HG02938 (cell line): ENCODE data around the gene LDLR.
A peak's percentile ranks its signal among the peaks of the same experiment; 100 is the strongest.
"Not testable (repeated sequence)": the region's sequence is repeated elsewhere in the genome, so short reads cannot be mapped to it uniquely, and the experiment has no call there.

ENCODE experiments used
- ATAC-seq: cut with Tn5 transposase; IDR thresholded peaks from one replicate; pipeline ENCODE4 v1.9.1; 2021; ENCODE audit warnings: mild to moderate bottlenecking, moderate library complexity; ENCODE audit not compliant: unreplicated experiment

The LDLR gene

DNA sequence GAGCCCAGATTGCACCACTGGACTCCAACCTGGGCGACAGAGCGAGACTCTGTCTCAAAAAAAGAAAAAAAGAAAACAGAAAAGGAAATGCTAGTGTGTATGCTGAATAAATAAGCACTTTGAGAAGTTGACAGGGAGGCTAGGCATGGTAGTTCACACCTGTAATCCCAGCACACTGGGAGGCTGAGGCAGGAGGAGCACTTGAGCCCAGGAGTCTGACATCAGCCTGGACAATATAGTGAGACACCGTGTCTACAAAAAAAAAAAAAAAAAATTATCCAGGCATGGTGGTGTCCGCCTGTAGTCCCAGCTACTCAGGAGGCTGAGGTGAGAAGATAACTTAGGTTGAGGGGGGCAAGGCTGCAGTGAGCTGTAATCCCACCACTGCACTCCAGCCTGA lies 19.1 kb upstream of the LDLR start:
- no peak for ATAC-seq

DNA sequence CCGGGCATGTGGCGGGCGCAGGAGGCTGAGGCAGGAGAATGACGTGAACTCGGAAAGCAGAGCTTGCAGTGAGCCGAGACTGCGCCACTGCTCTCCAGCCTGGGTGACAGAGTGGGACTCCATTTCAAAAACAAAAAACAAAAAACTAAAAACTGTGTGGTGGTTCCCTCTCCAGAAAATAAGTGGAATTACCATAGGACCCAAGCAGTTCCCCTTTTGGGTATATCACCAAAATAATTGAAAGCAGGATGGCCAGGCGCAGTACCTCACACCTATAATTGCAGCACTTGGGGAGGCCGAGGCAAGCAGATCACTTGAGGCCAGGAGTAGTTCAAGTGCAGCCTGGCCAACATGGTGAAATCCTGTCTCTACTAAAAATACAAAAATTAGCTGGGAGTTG lies 15.7 kb upstream of the LDLR start:
- no peak for ATAC-seq

DNA sequence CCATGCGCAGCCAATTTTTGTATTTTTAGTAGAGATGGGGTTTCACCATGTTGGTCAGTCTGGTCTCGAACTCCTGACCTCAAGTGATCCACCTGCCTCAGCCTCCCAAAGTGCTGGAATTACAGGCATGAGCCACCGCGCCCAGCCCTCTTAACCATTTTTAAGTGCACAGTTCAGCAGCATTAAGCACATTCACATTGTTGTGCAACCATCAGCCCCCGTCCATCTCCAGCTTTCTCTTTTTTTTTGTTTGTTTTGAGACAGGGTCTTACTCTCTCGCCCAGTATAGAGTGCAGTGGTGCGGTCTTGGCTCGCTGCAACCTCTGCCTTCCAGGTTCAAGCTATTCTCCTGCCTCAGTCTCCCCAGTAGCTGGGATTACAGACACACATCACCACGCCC lies 12.5 kb upstream of the LDLR start:
- ATAC-seq, result not testable (repeated sequence)

DNA sequence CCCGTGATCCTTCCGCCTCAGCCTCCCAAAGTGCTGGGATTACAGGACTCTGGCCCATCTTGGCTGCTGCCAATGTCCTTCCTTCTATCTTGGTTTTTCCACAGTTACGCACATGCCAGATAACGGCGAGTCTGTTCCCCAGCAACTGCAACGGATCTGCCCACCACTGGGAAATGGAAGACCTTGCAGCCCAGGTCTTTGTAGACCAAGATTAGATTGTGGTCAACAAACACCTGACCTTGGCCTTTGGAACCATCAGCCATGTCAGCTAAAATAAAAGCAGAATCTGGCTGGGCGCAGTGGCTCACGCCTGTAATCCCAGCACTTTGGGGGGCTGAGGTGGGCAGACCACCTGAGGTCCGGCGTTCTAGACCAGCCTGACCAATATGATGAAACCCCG lies 10.4 kb upstream of the LDLR start:
- no peak for ATAC-seq

DNA sequence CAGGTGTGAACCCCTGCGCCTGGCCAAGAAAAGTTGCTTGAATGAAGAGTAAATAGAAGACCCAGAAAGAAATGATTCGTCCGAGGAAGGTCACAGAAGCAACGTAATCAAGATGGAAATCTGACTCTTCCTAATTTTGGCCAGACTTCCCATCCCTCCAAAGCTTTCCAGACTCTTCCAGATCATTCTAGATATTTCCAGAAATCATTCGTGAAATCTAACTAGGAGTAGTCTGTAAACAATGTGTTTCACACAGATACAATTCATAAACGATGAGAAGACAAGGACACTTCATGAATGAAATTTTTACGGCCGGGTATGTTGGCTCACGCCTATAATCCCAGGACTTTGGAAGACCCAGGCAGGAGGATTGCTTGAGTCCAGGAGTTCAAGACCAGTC lies 9.3 kb upstream of the LDLR start:
- ATAC-seq, result no peak

DNA sequence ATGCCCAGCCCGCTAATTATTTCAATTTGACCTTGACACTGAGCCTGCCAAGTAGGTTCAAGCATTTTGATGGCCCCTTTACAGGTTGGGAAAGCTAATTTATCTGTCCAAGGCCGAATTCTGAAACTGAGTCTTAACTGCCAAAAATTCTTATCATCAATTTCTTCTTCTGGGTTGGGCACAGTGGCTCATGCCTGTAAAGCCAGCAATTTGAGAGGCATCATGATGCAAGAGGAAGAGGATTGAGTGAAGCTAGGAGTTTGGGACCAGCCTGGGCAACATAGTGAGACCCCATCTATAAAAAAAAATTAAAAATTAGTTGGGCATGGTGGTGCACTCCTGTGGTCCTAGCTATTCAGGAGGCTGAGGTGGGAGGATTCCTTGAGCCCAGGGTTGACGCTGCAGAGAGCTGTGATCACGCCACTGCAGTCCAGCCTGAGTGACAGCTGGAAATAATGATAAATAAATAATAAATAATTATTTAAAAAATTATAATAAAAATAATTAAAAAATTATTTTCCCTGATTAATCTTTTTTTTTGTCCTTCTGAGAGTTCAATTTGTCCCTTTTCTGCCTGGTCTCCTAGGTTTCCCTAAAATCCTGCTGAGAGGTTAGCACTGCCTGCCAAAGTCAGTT lies 1.3 kb upstream of the LDLR start:
- no peak for ATAC-seq

DNA sequence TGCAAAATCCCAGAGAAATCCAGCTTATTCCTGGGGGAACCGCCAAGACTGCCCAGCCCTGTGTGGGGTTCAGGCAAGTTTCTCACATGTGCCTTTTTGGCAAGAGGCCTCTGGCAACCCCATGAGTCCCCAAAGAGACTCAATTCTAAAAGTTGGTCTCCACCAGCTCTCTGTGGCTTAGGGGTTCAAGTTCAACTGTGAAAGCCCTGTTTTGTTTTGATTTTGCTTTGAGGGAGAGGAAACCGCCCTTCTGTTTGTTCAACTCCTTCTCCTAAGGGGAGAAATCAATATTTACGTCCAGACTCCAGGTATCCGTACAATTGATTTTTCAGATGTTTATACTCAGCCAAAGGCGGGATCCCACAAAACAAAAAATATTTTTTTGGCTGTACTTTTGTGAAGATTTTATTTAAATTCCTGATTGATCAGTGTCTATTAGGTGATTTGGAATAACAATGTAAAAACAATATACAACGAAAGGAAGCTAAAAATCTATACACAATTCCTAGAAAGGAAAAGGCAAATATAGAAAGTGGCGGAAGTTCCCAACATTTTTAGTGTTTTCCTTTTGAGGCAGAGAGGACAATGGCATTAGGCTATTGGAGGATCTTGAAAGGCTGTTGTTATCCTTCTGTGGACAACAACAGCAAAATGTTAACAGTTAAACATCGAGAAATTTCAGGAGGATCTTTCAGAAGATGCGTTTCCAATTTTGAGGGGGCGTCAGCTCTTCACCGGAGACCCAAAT lies 583 bp upstream of the LDLR start:
- no peak for ATAC-seq

DNA sequence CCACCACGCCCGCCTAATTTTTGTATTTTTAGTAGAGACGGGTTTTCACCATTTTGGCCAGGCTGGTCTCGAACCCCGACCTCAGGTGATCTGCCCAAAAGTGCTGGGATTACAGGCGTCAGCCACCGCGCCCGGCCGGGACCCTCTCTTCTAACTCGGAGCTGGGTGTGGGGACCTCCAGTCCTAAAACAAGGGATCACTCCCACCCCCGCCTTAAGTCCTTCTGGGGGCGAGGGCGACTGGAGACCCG lies 676 bp downstream of the LDLR start:
- not testable (repeated sequence) for ATAC-seq

DNA sequence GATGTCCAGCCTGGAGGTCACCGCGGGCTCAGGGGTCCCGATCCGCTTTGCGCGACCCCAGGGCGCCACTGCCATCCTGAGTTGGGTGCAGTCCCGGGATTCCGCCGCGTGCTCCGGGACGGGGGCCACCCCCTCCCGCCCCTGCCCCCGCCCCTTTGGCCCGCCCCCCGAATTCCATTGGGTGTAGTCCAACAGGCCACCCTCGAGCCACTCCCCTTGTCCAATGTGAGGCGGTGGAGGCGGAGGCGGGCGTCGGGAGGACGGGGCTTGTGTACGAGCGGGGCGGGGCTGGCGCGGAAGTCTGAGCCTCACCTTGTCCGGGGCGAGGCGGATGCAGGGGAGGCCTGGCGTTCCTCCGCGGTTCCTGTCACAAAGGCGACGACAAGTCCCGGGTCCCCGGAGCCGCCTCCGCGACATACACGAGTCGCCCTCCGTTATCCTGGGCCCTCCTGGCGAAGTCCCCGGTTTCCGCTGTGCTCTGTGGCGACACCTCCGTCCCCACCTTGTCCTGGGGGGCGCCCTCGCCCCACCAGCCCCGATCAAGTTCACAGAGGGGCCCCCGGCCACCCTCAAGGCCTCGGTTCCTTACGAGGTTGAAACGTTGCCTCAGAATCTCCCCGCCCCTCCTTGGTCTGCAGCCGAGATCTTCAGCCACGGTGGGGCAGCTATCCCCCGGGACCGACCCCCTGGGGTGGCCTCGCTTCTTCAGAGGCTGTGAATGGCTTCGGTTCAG lies 1.2 kb downstream of the LDLR start:
- peak; percentile 53 for ATAC-seq

DNA sequence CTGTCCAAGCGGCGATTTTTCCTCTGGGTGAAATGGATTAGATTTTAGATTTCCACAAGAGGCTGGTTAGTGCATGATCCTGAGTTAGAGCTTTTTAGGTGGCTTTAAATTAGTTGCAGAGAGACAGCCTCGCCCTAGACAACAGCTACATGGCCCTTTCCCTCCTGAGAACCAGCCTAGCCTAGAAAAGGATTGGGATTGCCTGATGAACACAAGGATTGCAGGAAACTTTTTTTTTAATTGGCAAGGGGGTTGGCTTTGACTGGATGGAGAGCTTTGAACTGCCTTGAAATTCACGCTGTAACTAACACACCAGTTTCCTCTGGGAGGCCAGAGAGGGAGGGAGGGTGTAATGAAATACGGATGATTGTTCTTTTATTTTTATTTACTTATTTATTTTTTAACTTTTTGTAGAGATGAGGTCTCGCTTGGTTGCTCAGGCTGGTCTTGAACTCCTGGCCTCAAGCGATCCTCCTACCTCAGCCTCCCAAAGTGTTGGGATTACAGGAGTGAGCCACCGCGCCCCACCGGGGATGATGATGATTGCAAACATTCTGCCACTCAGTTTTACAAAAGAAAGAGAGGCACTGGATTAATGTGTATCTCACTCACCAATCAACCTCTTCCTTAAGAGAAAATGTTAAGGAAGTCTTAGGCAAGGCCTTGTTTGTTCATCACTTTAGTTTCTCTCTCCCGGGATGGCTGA lies 1.9 kb downstream of the LDLR start:
- ATAC-seq, result no peak

DNA sequence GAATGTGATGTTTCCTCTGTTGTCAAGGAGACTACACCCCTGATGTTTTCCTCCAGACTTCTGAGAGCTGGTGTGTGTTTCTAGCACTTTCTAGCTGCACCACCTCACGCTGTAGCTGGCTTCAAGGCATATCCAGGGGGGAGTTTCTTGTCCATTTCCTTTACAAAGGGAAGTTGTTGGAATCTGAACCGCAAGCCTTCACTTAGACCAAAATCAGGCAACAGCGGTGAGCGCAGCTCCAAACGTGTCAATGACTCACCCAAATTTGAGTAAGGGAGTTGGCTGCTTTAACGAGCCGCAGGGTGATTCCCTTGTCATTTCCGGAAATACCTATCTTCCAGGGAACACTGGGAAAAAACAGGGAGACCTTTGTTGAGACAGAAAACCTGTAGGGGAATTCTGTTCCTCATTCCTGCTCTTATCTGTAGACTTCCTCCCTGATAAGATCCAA lies 2.5 kb downstream of the LDLR start:
- ATAC-seq, result no peak

DNA sequence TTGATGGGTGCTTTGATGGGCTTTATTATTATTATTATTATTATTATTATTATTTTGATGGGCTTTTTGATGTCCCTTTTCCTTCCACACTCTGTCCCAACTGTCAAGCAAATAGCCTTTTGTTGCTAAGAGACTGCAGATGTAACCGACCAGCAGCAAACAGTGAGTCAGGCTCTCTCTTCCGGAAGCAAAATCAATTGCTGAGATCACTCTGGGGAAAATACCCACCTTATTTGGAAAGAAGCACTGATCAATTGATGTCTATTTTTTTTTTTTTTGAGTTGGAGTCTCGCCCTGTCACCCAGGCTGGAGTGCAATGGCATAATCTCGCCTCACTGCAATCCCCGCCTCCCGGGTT lies 2.9 kb downstream of the LDLR start:
- no peak for ATAC-seq

DNA sequence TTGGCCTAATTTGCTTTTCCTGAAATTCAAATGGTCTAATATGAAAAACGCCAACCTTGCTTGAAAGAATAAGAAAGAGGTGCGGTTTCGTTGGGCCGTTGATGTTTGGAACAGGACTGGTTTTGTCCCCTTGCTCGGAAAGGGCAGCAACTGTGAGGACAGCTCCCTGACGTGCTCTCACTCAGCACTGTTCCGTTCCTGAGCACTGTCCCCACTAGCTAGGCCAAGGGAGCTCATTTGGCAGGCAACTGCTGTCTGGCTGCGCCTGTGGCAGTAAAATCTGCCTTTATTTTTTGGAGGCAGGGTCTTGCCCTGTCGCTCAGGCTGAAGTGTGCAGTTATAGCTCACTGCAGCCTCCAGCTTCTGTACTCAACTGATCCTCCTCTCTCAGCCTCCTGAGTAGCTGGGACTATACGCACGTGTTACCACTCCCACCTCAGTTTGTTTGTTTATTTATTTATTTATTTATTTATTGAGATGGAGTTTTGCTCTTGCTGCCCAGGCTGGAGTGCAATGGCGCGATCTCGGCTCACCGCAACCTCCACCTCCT lies 4.5 kb downstream of the LDLR start:
- ATAC-seq, result no peak

DNA sequence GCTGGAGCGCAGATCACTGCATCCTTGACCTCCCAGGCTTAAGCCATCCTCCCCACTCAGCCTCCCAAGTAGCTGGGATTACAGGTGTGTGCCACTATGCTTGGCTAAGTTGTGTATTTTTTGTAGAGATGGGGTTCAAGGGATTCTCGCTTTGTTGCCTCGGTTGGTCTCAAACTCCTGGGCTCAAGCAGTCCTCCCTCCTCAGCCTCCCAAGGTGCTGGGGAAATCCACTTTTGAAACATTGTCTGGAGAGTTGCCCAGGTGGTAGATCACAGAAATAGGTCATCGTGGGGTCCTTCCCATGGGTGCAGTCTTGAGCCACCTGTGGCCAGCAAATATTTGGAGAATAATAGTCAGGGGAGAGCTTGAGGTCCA lies 5.2 kb downstream of the LDLR start:
- no peak for ATAC-seq

DNA sequence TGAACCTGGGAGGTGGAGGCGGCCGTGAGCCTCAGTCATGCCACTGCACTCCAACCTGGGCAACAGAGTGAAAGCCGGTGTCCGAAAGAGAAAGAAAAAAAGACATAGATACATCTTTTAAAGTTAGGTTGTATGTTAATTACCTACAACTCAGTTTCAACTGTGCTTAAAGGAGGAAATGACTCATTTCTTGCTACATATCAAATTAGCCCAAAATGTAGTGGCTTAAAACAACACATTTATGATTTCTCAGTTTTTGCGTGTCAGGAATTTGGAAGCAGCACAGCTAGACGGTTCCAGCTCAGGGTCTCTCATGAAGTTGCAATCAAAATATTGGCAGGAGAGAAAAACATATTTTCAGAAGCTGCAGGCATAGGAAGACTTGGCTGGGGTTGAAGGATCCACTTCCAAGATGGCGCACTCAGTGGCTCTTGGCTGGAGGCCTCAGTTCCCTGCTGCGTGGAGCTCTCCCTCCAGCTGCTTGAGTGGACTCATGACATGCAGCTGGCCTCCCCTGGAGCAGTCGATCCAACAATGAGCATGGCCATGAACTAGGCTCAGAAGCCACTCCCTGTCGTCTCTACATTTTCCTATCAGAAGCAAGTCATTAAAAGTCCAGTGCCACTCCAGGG lies 7.1 kb downstream of the LDLR start:
- ATAC-seq, result peak; percentile 49

DNA sequence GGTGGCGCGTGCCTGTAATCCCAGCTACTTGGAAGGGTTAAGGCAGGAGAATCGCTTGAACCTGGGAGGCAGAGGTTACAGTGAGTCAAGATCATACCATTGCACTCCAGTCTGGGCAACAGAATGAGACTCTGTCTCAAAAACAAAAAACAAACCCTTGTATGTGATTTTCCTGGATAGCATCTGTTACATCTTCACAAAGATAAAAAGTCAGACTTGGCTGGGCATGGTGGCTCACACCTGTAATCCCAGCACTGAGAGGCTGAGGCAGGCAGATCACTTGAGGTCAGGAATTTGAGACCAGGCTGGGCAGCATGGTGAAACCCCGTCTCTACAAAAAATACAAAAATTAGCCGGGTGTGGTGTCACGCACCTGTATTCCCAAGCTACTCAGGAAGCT lies 8.1 kb downstream of the LDLR start:
- ATAC-seq, result not testable (repeated sequence)

DNA sequence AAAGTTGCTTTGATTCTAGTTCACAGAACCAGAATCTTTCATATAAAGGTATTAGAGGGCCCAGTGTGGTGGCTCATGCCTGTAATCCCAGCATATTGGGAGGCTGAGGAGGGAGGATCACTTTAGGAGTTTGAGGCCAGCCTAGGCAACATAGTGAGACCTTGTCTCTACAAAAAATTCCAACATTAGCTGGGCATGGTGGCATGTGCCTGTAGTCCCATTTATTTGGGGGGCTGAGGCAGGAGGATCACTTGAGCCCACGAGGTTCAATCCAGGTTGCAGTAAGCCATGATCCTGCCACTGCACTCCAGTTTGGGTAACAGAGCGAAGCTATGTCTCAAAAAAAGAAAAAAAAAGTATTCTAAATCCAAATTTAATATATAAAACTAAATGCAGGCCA lies 9.1 kb downstream of the LDLR start:
- ATAC-seq, result no peak

DNA sequence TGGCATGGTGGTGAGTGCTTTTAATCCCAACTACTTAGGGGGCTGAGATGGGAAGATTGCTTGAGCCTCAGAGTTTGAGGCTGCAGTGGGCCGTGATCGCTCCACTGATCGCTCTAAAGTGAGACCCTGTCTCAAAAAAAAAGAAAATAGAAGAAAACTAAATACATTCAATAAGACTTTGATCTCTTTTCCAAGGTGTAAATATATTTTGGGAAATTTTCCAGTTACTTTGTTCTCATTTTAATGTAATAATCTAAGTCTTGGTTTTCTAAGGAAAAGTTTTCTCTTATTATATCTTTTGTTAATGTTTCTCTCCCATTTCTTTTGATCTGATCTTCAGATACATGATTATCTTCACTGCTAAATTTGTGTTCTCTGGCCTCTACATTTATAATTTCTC lies 9.6 kb downstream of the LDLR start:
- no peak for ATAC-seq

DNA sequence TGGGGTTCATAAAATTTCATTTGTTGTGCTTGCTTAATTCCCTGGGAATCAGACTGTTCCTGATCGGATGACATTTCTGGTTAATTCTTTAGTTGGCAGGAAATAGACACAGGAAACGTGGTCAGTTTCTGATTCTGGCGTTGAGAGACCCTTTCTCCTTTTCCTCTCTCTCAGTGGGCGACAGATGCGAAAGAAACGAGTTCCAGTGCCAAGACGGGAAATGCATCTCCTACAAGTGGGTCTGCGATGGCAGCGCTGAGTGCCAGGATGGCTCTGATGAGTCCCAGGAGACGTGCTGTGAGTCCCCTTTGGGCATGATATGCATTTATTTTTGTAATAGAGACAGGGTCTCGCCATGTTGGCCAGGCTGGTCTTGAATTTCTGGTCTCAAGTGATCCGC lies 10.8 kb downstream of the LDLR start:
- no peak for ATAC-seq

DNA sequence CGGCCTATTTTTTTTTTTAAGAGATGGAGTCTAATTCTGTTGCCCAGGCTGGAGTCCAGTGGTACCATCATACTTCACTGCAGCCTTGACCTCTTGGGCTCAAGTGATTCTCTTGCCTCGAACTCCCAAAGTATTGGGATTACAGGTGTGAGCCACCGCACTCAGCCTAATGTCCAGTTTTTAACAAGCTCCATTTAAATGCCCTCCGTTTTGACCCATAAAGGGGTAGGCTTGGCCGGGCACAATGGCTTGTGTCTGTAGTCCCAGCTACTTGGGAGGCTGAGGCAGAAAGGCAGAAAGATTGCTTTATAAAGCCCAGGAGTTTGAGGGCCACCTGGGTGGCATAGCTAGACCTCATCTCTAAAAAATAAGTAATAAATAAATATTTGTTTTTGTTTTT lies 11.8 kb downstream of the LDLR start:
- ATAC-seq, result no peak

DNA sequence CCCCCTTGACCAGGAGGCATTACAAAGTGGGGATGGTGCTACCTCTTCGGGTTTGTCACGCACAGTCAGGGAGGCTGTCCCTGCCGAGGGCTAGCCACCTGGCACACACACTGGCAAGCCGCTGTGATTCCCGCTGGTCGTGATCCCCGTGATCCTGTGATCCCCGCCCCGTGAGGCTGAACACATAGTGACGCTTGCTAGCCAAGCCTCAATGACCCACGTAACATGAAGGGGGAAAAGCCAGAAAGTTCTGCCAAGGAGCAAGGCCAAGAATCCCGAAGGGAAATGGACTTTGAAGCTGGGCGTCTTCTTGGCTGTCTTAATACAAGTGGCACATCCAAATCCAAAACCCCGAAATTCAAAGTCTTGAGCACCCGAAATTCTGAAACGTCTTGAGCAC lies 13.7 kb downstream of the LDLR start:
- ATAC-seq, result no peak
